ENCODE data around the gene GP2.

The GP2 gene

GRCh38 chr16:20339744-20340143 is 12.4 kb upstream of the GP2 start:
- no peak overlapping the region for H3K4me2 ChIP-seq (ENCODE audit: low read length)
- no peaks in the 10 kb centered on the region for H3K9me3 ChIP-seq (ENCODE audit: low read length)
- H3K4me1 ChIP-seq (ENCODE audit: insufficient read depth, low read length, severe bottlenecking), result no peaks in the 10 kb centered on the region
- H3K79me2 ChIP-seq (ENCODE audit: insufficient read depth, low read length), result no peaks in the 10 kb centered on the region
- no peaks in the 10 kb centered on the region for H3F3A ChIP-seq (ENCODE audit: insufficient read depth, low read length)
- no peaks in the 10 kb centered on the region for H3K27me3 ChIP-seq (ENCODE audit: insufficient read depth, low read length)
- no peak overlapping the region for H3K4me3 ChIP-seq (ENCODE audit: low read depth, low read length, poor library complexity, severe bottlenecking)
- no peaks in the 10 kb centered on the region for H4K20me1 ChIP-seq (ENCODE audit: insufficient read depth, low read length)
- H3K27ac ChIP-seq (ENCODE audit: low read depth, low read length, poor library complexity, severe bottlenecking), result no peak overlapping the region
- no peaks in the 10 kb centered on the region for H3K36me3 ChIP-seq (ENCODE audit: insufficient read depth, low read length)
- H3K9me2 ChIP-seq (ENCODE audit: low read depth, low read length), result no peaks in the 10 kb centered on the region
- no peak overlapping the region for H3K9ac ChIP-seq (ENCODE audit: low read length)
- TF ChIP-seq CTCF (IDR thresholded peaks at IDR 0.05; ENCODE audit: low read length), result no peak
- TF ChIP-seq EZH2 (IDR thresholded peaks at IDR 0.05; ENCODE audit: borderline replicate concordance, low read length), result no peak
- H2AFZ ChIP-seq (ENCODE audit: low read length), result no peak overlapping the region

- no peak overlapping the region for H3K9ac ChIP-seq (ENCODE audit: low read length)
- no peaks in the 10 kb centered on the region for H3K36me3 ChIP-seq (ENCODE audit: insufficient read depth, low read length)
- no peaks in the 10 kb centered on the region for H3K9me3 ChIP-seq (ENCODE audit: low read length)
- H3F3A ChIP-seq (ENCODE audit: insufficient read depth, low read length), result no peaks in the 10 kb centered on the region
- no peak overlapping the region for H3K4me3 ChIP-seq (ENCODE audit: low read depth, low read length, poor library complexity, severe bottlenecking)
- TF ChIP-seq CTCF (IDR thresholded peaks at IDR 0.05; ENCODE audit: low read length) (no peak), EZH2 (IDR thresholded peaks at IDR 0.05; ENCODE audit: borderline replicate concordance, low read length) (no peak)
- no peaks in the 10 kb centered on the region for H3K4me1 ChIP-seq (ENCODE audit: insufficient read depth, low read length, severe bottlenecking)
- H3K79me2 ChIP-seq (ENCODE audit: insufficient read depth, low read length), result no peaks in the 10 kb centered on the region
- H3K27ac ChIP-seq (ENCODE audit: low read depth, low read length, poor library complexity, severe bottlenecking), result no peak overlapping the region
- no peaks in the 10 kb centered on the region for H4K20me1 ChIP-seq (ENCODE audit: insufficient read depth, low read length)
- H2AFZ ChIP-seq (ENCODE audit: low read length), result no peak overlapping the region
- H3K4me2 ChIP-seq (ENCODE audit: low read length), result no peak overlapping the region
- no peaks in the 10 kb centered on the region for H3K27me3 ChIP-seq (ENCODE audit: insufficient read depth, low read length)
- no peaks in the 10 kb centered on the region for H3K9me2 ChIP-seq (ENCODE audit: low read depth, low read length)
Measured at GRCh38 chr16:20336955-20337354, 9.6 kb upstream of the GP2 start.

GRCh38 chr16:20334396-20334795 is 7.1 kb upstream of the GP2 start:
- no peaks in the 10 kb centered on the region for H4K20me1 ChIP-seq (ENCODE audit: insufficient read depth, low read length)
- no peak overlapping the region for H3K4me2 ChIP-seq (ENCODE audit: low read length)
- no peaks in the 10 kb centered on the region for H3K36me3 ChIP-seq (ENCODE audit: insufficient read depth, low read length)
- H3K27ac ChIP-seq (ENCODE audit: low read depth, low read length, poor library complexity, severe bottlenecking), result no peak overlapping the region
- TF ChIP-seq CTCF (IDR thresholded peaks at IDR 0.05; ENCODE audit: low read length) (no peak), EZH2 (IDR thresholded peaks at IDR 0.05; ENCODE audit: borderline replicate concordance, low read length) (no peak)
- no peaks in the 10 kb centered on the region for H3K9me3 ChIP-seq (ENCODE audit: low read length)
- no peaks in the 10 kb centered on the region for H3K79me2 ChIP-seq (ENCODE audit: insufficient read depth, low read length)
- no peaks in the 10 kb centered on the region for H3F3A ChIP-seq (ENCODE audit: insufficient read depth, low read length)
- no peak overlapping the region for H3K4me3 ChIP-seq (ENCODE audit: low read depth, low read length, poor library complexity, severe bottlenecking)
- H3K27me3 ChIP-seq (ENCODE audit: insufficient read depth, low read length), result no peaks in the 10 kb centered on the region
- no peaks in the 10 kb centered on the region for H3K9me2 ChIP-seq (ENCODE audit: low read depth, low read length)
- no peak overlapping the region for H2AFZ ChIP-seq (ENCODE audit: low read length)
- no peaks in the 10 kb centered on the region for H3K4me1 ChIP-seq (ENCODE audit: insufficient read depth, low read length, severe bottlenecking)
- no peak overlapping the region for H3K9ac ChIP-seq (ENCODE audit: low read length)

Data from OCI-LY1 (cell line).